Measurements from ENCODE around the gene HDAC3. TPM values are rescaled to one million over a fixed set of nuclear protein-coding genes. Genes with fewer than 3 reads are reported as not detected.

HDAC3 gene
- polyA plus RNA-seq (ENCODE audit: insufficient read depth in 1 of 5, insufficient read length in 5 of 5, low replicate concordance in 1 of 5): 100 to 1,000 TPM in 4 of 5 donors, 10 to 100 TPM in 1; 95.5 to 120 (median 106) TPM
- long read RNA-seq, donor 1, transcript HDAC3-201 (15 exons, 1,959 nt): major isoform, 22 of 50 reads
- long read RNA-seq, donor 1, transcript HDAC3-213 (2 exons, 830 nt): minor isoform, 6 of 50 reads
- long read RNA-seq, donor 1, partial matches to known transcripts: 22 of 50 reads
- long read RNA-seq, donor 1, other reads (novel, unspliced or antisense): 0 of 50 reads
- long read RNA-seq, donor 2, transcript HDAC3-201 (15 exons, 1,959 nt): major isoform, 16 of 23 reads
- long read RNA-seq, donor 2, partial matches to known transcripts: 6 of 23 reads
- long read RNA-seq, donor 2, other reads (novel, unspliced or antisense): 0 of 23 reads
- long read RNA-seq, donor 3, transcript HDAC3-201 (15 exons, 1,959 nt): major isoform, 14 of 17 reads
- long read RNA-seq, donor 3, partial matches to known transcripts: 0 of 17 reads
- long read RNA-seq, donor 3, other reads (novel, unspliced or antisense): 0 of 17 reads
- long read RNA-seq, donor 4, transcript HDAC3-201 (15 exons, 1,959 nt): major isoform, 5 of 15 reads
- long read RNA-seq, donor 4, partial matches to known transcripts: 6 of 15 reads
- long read RNA-seq, donor 4, other reads (novel, unspliced or antisense): 0 of 15 reads
- long read RNA-seq, donor 5, transcript HDAC3-201 (15 exons, 1,959 nt): major isoform, 12 of 26 reads
- long read RNA-seq, donor 5, partial matches to known transcripts: 11 of 26 reads
- long read RNA-seq, donor 5, other reads (novel, unspliced or antisense): 0 of 26 reads
- long read RNA-seq, donor 6, transcript HDAC3-213 (2 exons, 830 nt): minor isoform, 7 of 25 reads
- long read RNA-seq, donor 6, transcript HDAC3-201 (15 exons, 1,959 nt): major isoform, 10 of 25 reads
- long read RNA-seq, donor 6, partial matches to known transcripts: 7 of 25 reads
- long read RNA-seq, donor 6, other reads (novel, unspliced or antisense): 0 of 25 reads
- long read RNA-seq, donor 7, transcript HDAC3-201 (15 exons, 1,959 nt): major isoform, 16 of 25 reads
- long read RNA-seq, donor 7, partial matches to known transcripts: 5 of 25 reads
- long read RNA-seq, donor 7, other reads (novel, unspliced or antisense): 0 of 25 reads
- long read RNA-seq, donor 8, transcript HDAC3-201 (15 exons, 1,959 nt): major isoform, 7 of 7 reads
- long read RNA-seq, donor 8, partial matches to known transcripts: 0 of 7 reads
- long read RNA-seq, donor 8, other reads (novel, unspliced or antisense): 0 of 7 reads

DNA sequence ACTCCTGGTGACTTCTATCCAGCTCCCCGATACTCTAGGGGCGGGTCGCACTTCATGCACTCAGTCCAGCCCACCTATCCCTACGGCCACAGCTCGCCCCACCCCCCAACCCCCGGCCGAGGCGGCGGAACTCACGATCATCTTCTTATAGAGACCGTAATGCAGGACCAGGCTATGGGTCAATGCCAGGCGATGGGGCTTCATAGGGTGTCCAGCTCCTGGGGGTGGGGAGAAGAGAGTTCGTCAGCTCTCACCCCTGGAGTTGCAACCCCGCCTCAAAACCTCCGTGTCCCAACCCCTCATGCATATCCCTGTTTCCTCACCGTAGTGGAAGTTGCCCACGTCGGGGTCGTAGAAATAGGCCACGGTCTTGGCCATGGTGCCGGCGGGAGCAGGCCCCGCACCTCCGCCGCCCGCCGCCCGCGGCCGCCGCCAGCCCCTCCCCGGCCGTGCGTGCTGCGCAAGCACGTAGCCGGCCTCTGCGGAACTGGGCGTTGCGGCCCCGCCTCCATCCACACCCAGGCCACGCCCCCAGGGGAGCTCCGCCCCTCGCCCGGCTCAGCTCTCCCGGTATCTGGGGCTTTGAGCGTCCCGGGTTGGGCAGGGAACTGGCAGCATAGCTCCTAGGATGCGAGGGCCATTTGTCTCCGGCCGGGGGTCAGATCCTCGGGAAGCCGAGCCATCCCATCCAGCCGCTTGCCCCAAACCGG, at the start of gene HDAC3, which contains the start of gene RELL2:
Gene HDAC3, minus strand, starts transcription at position 437 of the 710 bp plus-strand sequence. Its CDS starts 59 bp downstream, at position 378.
Gene RELL2, plus strand, starts transcription at position 585 of the 710 bp plus-strand sequence. CDS start 1,229 bp downstream, outside the sequence.
- peak; percentile 88 to 92 for DNase-seq

DNA sequence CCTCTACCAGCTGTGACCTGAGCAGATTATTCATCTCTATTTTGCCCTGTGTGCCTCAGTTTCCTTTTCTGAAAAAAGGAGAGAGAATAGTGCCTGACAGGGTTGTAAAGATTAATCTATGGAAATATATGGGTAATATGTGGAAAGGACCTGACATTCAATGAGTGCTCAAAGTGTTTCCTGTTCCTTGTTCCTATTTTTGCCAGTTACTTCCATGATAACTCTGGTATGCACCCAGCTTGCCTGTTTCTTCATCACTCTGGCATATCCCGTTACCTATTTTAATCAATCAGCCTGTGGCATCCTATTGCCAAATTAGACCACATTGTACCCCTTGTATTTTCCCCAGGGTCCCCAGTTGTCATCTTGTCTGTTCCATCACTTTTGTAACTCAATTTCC, 48.9 kb upstream of the HDAC3 start:
- no peak for DNase-seq

DNA sequence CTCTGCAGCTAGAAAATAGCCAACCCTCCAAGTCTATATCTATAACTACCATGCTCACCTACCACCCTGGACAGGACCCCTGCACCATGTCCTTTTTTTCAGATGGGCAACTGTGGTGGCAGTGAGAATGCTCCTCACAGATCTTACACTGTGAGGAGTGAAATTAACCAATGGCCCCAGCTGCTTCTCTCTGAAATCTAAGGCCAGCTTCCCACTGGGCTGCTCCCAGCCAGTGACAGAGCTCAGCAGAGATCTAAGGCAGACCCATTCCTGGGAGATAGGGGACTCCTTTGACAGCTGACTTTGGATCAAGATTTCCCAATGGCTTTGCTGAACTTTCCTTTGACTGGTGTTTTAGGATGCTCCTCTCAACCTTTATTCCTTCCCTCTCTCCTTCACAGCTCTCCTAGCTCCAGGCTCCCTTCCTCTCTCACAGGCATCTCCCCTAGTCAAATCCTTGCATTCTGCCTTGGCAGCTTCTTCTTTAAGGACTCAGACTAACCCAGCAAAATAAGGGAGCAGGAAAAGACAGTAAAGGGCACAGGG, 47.0 kb upstream of the HDAC3 start:
- no peak for DNase-seq

DNA sequence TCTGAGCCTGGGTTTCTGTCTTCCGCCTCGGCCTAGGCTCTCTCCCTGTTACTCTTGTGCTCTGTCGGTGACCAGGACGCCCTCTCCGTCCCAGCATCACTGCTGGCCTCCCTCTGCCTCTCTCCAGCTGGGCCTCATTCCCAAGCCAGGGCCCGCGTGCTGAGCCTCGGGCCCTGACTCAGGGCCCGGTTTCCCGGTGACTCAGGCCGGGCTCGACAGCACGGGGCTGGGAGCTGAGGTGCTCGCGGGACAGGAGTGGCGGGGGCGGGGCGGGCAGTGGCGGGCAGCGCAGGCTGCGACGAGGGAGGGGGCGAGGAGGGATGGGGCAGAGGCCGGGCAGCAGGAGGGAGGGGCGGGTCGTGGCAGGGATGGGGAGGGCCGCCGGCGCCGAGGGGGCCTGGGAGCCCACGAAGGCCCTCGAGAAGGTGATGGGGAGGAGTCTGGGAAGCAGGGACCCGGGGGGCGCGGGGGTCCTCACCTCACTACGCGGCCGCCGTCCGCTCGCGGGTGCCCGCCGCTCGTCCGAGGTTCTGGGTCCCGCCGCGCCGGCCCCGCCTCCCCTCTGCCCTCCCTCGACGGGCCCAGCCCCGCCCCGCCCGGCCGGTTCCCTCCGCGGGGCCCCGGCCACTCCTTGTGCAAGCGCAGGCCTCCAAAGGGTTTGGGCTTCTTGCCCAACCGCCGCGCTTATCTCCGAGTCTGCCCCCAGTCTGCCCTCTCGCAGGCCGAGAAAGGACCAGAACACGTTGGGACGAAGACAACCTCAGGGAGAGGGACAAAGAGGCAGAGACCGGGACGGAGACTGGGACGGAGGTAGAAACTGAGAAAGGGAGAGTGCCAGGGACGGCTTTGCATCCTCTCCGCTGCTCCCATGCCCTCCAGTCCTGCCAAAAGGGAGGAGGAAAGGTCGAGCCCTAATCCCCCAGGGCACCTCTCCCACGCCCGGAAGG, 45.3 kb upstream of the HDAC3 start, which contains the start of gene ARAP3:
Gene ARAP3, minus strand, starts transcription at position 536 of the 947 bp plus-strand sequence. CDS start 1,744 bp downstream, outside the sequence.
- DNase-seq: peak; percentile 86 to 88

DNA sequence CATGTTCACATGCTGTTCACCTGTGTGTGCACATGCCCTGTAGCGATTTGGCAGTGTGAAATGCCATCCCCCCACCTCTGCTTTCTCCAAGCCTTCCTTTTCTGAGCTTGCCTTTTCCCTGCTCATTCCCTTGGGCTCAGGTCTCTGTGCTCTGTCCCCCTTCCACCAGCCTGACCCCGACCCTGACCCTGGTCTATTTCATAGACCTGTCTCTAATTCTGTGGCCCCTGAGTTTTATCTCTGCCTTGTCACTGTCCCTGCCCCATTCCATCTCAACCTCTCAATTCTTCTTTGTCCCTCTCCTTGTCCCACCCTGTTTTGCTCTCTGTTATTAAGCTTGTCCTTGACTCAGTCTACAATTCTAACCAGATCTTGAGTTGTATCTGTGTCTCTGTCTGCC, 44.6 kb upstream of the HDAC3 start:
- DNase-seq: no peak

DNA sequence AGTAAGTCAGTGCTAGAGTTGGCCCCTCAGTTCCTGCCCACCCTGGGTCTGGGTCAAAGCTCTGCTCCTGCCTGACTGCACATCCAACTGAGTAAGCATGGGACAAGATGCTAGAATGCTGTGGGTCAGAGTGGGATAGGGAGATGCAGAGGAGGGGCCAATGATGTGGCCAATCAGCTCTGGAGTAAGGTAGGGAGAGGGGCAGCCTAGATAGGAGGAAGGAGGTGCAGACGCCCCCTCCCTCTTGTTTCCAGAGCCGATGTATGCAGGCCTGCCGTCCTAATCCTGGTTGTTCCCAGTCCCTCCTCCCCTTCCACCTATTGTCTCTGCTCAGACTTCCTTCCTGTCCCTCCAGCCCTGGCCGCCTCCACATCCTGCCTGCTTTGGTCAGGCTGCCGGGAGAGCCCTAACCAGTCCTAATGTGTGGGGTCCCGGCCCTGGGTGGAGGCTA, 44.1 kb upstream of the HDAC3 start:
- peak; percentile 37 to 42 for DNase-seq

DNA sequence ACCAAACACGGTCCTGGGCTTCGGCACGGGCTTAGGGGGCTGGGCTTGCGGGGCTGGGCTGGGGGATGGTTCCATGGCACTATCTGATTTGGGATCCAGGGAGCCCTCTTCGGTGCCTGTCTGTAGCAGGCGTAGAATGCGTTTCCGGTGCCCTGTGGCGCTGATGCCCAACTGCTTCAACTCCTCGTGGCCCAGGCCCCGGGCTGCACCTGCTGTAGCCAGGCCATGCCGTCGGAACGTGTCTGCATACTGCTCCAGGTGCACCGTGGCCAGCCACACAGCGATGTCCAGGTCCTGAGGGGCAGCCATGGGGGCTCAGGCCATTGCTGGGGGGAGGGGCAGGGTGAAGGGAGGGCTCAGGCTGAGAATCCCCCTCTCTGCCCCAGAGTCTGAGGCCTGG, 43.5 kb upstream of the HDAC3 start:
- no peak for DNase-seq

DNA sequence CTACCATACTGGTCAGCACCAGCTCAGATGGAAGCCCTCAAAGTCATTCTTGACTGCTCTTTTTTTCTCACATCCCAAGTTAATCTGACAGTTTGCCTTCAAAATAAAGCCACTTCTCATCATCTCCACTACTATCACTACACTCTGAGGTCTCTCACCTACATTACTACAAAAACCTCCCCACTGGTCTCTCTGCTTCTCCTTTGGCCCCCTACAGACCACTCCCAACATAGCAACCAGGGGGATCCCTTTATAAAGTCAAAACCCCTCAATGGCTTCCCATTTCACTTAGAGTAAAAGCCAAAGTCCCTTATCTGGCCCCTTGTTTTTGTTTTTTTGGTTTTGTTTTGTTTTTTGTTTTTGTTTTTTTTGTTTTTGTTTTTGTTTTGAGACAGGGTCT, 40.8 kb upstream of the HDAC3 start:
- DNase-seq: no peak

DNA sequence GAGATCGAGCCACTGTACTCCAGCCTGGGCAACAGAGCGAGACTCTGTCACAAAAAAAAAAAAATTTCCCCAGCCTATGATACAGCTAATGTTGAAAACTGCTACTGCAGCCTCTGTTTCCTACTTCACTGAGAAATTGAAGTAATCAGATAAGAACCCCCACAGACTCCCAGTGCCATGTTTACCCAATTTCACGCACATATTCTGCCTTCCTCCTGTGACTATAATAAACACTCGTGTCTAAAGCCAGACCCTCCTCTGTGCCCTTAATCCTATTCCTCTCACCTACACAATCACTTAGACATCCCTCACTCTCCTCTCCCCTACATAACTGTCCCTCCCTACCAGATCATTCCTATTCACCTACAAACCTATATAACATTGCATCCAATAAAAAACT, 39.0 kb upstream of the HDAC3 start:
- DNase-seq: no peak

DNA sequence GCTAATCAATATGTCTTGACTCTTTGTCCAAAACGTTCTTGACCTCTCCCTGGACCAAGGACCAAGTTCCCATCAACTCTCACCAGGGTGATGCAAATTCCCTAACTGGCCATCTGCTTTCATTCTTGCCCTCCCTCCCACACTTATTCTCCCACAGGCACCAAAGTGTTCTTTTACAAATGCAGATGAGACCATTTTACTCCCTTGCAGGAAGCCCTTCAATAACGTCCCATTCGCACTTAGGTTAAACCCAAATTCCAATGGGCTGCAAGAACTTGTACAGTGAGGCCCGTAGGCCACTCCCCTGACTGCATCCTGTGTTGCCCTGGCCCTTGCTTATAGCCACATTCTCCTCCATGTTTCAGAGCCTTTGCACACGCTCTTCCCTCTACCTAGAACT, 38.1 kb upstream of the HDAC3 start:
- DNase-seq: no peak

DNA sequence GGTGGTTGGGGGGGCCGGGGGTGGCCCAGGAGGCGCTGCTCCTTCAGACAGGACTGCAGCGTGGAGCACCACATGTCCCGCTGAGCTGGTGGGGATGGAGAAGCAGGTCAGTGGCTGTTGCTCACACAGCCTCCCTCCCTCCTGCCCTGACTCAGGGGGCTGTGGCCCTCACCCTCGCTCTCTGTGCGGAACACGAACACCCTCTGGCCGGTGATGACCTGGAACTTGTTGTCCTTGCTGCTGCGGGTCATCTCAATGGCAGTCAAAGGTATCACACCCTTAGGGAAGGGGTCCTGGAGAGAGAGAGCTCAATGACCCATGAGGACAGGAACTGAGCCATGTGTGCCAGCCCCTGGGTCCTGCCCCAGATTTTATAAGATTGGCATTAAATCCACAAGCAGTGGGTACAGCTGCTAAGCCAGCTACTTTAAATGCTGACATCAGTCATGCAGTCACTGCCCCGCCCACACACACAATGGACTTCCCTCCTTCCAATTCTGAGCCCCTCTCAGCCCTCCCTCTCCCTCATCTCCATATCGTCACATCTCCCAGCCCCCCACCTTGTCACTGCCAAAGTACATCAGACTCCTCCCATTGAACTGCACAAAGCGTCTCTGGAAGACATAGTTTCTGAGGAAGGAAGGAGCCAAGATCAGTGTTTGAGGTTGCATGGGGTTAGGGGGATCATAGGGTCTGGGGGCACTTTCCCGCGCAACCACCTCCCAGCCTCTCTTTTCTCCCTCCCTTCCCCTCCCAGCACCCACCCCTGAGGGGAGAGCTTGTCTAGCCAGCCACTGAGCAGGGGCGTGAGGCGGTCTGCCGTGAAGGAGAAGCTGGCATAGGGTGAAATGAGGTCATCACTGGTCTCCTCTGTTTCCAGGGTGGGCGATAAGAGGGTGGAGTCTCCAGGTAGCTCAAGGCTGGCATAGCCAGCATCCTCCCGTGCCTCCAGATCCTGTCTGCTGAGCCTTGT, 36.5 kb upstream of the HDAC3 start:
- DNase-seq: no peak

DNA sequence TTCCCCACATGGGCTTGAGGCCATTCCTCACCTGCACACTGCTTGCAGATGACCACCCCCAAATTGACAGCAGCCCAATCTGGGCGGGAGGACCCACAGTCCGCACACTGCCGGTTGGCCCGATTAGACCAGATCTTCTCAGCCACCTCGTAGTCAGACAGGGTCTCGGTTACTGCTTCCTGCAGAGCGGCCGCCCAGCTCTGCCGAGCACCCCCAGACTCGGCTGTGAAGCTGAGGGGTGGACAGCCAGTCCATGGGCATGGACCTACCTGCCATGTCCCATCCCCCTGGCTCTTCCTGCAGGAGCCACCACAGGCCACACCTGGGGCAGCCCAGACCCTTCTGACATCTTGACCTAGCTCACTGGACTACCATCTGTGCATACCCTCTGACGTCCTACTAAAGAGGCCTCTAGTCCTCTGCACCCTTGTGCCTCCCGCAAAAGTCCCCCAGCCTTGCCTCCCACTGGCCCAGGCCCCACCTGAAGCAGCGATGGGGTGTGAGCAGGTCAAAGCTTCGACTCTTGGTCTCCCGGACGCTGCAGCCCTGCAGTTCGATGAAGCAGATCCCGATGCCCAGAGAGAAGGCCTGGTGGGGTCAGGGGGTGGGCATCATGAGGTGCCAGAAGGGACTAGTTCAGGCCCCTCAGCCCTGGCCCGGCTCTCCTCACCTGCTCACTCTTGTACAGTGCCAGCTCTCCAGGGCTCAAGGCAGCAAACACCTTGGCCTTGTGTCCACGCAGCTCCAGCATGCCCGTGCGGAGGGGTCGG, 35.6 kb upstream of the HDAC3 start:
- no peak for DNase-seq

DNA sequence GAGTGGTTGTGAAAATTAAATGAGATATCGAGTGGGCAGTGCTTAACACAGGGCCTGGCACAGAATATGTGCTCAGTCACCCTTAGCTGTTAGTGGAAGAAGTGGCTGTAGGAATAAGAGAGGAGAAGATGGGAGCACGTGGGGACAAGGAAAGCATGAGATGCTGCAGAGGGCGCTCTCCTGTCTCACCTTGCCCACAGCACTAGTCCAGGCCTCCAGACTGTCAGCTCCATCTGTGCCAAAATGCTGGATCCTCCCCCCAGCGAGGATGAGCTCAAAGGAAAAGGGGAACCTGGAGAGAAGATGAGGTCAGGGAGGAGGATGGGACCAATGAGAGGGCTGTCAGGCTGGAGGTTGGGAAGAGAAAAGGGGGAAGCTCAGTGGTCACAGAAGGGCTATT, 32.9 kb upstream of the HDAC3 start:
- no peak for DNase-seq

DNA sequence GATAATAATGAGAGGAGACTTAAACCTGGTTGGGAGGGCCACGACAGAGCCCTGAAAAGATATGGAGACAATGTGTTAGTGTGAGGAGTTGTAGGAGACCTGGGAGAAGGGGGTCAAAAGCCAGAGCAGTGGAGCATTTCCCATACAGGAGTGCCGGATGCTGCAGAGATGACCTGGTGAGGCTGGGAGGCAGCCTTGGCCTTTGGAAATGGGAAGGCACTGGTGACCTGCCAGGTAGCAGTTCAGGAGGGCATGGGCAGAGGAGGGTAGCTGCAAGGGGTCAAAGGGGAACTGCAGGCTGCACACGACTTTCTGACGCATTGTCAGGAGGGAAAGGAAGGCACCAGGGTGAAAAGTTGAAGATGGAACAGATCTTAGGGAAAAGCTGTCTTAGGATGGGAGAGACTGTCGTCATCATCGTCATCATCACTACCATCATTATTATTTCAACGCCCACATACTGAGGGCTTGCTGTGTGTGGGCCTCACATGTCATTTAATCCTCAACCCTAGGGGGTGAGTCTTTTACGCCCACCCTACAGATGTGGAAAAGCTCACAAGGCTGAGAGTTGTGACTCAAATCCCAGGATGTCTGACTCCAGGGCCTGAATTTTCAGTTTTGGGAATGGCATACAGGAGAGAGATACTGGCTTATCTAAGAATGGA, 32.1 kb upstream of the HDAC3 start:
- no peak for DNase-seq

DNA sequence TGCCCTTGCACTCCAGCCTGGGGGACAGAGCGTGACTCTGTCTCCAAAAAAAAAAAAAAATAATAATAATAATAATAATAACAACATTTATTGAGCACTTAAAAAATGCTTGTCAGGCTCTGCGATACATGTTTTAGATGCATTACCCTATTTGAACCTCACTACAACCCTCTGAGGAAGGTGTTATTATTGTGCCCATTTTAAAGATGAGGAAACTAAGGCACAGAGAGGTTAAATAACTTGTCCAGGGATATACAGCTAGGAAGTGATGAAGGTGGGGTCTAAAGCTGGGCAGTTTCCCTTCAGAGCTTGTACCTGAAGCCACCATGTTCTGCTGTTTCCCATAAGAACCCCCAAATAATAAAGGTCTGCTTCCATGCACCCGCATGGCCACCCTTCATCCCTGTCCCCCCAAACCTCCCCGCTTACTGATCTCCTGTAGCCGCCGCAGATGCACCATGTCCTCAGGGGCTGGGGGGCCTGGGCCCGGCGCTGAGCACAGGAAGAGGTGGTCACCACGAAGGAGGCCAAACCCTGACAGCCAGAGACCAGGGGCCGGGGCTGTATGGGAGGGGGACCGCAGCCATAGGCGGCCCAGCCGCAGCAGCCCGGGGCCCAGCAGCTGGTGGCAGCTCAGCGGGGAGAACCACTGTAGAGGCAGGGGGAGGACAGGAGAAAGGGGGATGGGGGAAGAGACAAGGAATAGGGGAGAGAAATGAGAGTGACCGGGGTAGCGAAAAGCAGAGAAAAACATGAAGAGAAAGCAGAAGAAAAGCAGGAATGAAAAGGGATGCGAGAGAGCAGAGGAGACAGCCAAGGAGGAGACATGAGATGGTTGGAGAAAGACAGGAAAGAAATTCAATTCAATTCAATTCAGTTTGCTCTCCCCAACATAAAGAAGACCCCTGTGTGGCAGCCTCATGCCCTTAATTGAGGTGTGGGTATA, 29.6 kb upstream of the HDAC3 start:
- DNase-seq: no peak
